Measurements from ENCODE around the gene FGF23. TPM values are rescaled to one million over a fixed set of nuclear protein-coding genes. Genes with fewer than 3 reads are reported as not detected.

FGF23 gene
- total RNA-seq, 4 donors from 2014 or later: not detected

DNA sequence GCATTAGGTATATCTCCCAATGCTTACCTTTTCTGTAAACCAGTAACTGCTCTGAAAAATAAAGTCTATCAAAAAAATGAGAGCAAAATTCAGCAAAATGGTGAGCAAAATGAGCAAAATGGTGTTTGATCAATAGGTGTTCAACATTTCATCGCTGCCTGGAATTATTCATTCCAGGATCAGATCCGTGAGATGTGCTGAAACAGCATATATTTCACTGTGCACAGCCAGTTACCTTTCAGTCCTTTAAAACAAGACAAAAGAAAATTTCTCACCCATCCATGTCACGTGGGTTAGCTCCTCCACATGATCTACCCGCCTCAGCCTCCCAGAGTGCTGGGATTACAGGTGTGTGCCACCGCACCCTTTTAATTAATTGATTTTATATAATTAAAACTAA lies 8.1 kb upstream of the FGF23 start:
- no peaks in the 10 kb centered on the region for H3K27me3 ChIP-seq
- H3K4me1 ChIP-seq: no peaks in the 10 kb centered on the region
- no peak overlapping the region for H3K4me3 ChIP-seq
- no peak overlapping the region for H3K27ac ChIP-seq
- H3K9me3 ChIP-seq: no peaks in the 10 kb centered on the region
- intact Hi-C loops (cut with DNase I; ENCODE audit: low total_unique reads): no loop called here
- TF ChIP-seq, protein P1, sequence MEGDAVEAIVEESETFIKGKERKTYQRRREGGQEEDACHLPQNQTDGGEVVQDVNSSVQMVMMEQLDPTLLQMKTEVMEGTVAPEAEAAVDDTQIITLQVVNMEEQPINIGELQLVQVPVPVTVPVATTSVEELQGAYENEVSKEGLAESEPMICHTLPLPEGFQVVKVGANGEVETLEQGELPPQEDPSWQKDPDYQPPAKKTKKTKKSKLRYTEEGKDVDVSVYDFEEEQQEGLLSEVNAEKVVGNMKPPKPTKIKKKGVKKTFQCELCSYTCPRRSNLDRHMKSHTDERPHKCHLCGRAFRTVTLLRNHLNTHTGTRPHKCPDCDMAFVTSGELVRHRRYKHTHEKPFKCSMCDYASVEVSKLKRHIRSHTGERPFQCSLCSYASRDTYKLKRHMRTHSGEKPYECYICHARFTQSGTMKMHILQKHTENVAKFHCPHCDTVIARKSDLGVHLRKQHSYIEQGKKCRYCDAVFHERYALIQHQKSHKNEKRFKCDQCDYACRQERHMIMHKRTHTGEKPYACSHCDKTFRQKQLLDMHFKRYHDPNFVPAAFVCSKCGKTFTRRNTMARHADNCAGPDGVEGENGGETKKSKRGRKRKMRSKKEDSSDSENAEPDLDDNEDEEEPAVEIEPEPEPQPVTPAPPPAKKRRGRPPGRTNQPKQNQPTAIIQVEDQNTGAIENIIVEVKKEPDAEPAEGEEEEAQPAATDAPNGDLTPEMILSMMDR (IDR thresholded peaks at IDR 0.05): no peak
- no peak for DNase-seq
- H3K36me3 ChIP-seq: no peaks in the 10 kb centered on the region

DNA sequence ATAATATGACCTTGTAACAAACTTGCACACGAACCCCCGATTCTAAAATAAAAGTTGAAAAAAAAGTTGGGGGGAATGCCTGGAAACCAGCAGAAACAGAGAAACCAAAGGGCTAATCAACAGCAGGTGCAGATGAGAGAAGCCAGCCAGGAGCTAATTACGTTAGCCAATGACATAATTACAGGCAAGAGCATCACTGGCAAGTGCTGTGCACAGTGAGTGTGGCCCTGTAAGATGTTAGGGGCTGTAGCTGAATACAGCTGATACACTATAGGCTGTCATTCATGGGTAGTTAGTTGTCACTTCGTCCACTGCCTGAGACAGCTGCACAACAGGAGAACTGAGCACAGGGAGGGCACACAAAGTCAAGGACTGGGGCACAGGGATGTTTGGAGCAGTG lies 7.3 kb upstream of the FGF23 start:
- no peak for DNase-seq
- Histone ChIP-seq H3K36me3 (no peaks in the 10 kb centered on the region), H3K4me1 (no peaks in the 10 kb centered on the region), H3K9me3 (no peaks in the 10 kb centered on the region), H3K27ac (no peak overlapping the region), H3K27me3 (no peaks in the 10 kb centered on the region), H3K4me3 (no peak overlapping the region)
- intact Hi-C loops (cut with DNase I; ENCODE audit: low total_unique reads): no loop called here
- TF ChIP-seq, protein P1 (IDR thresholded peaks at IDR 0.05): no peak
- no peak for TF ChIP-seq POLR2A (IDR thresholded peaks at IDR 0.05)

DNA sequence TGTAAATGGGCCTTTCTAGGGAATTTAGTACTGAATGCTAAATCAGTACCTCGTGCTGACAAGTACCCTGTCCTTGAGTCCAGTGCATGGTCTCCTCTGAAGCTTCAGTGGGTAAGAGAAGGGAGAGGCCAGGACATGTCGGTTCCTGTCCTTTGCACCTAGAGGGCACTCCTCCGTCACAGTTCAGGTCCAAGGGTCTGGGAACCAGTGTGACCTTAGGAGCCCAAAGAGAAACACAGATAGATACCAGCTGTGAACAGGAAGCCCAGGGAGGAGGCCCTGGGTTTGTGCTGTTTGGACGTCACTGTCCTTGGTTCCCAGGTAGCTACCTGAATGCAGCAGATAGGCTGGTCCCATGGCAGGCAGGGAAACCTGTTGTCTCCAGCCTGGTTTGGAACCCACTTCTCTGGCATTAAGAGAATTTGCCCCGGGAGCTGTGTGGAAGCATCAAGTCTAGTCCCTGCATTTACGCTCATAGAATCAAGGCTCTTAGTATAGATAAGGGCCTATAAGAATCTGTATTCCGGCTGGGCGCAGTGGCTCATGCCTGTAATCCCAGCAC lies 3.9 kb upstream of the FGF23 start:
- H3K27ac ChIP-seq: no peak overlapping the region
- DNase-seq: no peak

DNA sequence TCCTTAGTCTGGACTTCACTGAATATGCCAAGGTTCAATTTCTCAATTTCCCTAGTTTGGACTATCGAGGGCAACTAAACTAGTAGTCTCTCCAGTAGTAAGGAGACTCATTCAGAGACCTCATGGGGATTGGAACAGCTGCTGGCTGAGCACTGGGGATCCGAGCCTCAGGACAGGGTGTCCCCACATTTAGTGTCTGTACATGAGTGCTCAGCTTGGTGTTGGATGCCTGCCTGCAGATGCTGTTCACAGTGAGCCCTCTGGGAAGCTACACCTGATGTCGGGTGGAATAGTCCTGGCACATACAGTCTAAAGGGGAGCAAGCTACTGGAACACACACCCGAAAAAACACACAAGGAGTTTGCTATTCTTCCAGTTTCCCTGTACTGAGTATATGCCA lies 820 bp upstream of the FGF23 start:
- Histone ChIP-seq H3K27ac (no peak overlapping the region), H3K36me3 (no peaks in the 10 kb centered on the region), H3K4me3 (no peak overlapping the region), H3K27me3 (no peaks in the 10 kb centered on the region), H3K9me3 (no peaks in the 10 kb centered on the region), H3K4me1 (no peaks in the 10 kb centered on the region)
- TF ChIP-seq, protein P1 (IDR thresholded peaks at IDR 0.05): no peak
- TF ChIP-seq POLR2A (IDR thresholded peaks at IDR 0.05): no peak
- DNase-seq: no peak
- intact Hi-C loops (cut with DNase I; ENCODE audit: low total_unique reads): no loop called here

More for the DNA sequence above, 3.9 kb upstream of the FGF23 start:
- no peaks in the 10 kb centered on the region for H3K4me1 ChIP-seq
- no peaks in the 10 kb centered on the region for H3K9me3 ChIP-seq
- H3K4me3 ChIP-seq: no peak overlapping the region
- H3K27me3 ChIP-seq: no peaks in the 10 kb centered on the region
- TF ChIP-seq, protein P1 (IDR thresholded peaks at IDR 0.05): no peak
- no peak for TF ChIP-seq POLR2A (IDR thresholded peaks at IDR 0.05)
- H3K36me3 ChIP-seq: no peaks in the 10 kb centered on the region
- intact Hi-C loops (cut with DNase I; ENCODE audit: low total_unique reads): no loop called here

DNA sequence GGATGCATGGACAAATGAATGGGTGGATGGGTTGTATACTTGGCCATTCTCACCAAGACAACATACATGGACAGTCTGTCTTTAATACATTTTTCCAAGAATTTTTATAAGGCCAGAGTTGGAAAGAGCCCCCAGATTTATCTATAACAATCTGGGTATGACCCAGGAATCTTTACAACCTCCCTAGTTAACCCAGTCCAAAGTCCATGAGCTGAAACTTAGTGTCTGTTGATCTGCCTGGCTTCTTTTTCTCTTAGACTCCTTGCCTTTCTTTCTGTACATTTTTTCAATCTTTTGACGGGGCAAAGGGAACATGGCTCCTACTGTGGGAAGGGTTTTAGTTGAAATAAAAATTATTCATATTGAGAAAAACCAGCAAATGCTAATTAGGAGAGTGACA lies 740 bp downstream of the FGF23 start:
- Histone ChIP-seq H3K36me3 (no peaks in the 10 kb centered on the region), H3K4me3 (no peak overlapping the region), H3K27ac (no peak overlapping the region), H3K27me3 (no peaks in the 10 kb centered on the region), H3K4me1 (no peaks in the 10 kb centered on the region), H3K9me3 (no peaks in the 10 kb centered on the region)
- intact Hi-C loops (cut with DNase I; ENCODE audit: low total_unique reads): no loop called here
- DNase-seq: no peak
- TF ChIP-seq POLR2A (IDR thresholded peaks at IDR 0.05): no peak
- TF ChIP-seq, protein P1 (IDR thresholded peaks at IDR 0.05): no peak
